Stimulated activated naive CD8-positive, alpha-beta T cell treated with anti-CD3 and anti-CD28 coated beads, Interleukin-15, amount 100 ng/mL, for 72 hours (primary cell): ENCODE results near the gene ACTN1.
A peak's percentile ranks its signal among the peaks of the same experiment; 100 is the strongest.

Source experiments
- ATAC-seq: fragments of 150-1000 bp; cut with Tn5 transposase; 2 replicates; pipeline ENCODE4 v1.10.0; 2021; ENCODE audit warnings: mild to moderate bottlenecking, moderate library complexity
- DNase-seq, 2 donors: peaks; one replicate each; pipeline ENCODE4 v3.0.0; 2021 to 2022
- H3K27ac Mint-ChIP-seq, 2 donors: one replicate each; pipeline ENCODE4 v1.8.0; 2022; ENCODE audit warnings: mild to moderate bottlenecking in 2 of 2, mixed read lengths in 2 of 2, moderate library complexity in 2 of 2
- H3K27me3 Mint-ChIP-seq: one replicate; pipeline ENCODE4 v1.8.0; 2022; ENCODE audit warnings: mixed read lengths
- H3K4me1 Mint-ChIP-seq: one replicate; pipeline ENCODE4 v1.8.0; 2022; ENCODE audit warnings: mild to moderate bottlenecking, mixed read lengths
- H3K4me3 Mint-ChIP-seq, 2 donors: one replicate each; pipeline ENCODE4 v1.8.0; 2022; ENCODE audit warnings: mild to moderate bottlenecking in 2 of 2, mixed read lengths in 2 of 2, moderate library complexity in 1 of 2
- H3K9me3 Mint-ChIP-seq, 2 donors: one replicate each; pipeline ENCODE4 v1.8.0; 2022; ENCODE audit warnings: mixed read lengths in 2 of 2

ACTN1 gene

GRCh38 chr14:69002069-69002468, 23.0 kb upstream of the ACTN1 start:
- no peaks in the 10 kb centered on the region for H3K27me3 Mint-ChIP-seq
- DNase-seq = no peak
- H3K4me3 Mint-ChIP-seq = no peak overlapping the region
- H3K9me3 Mint-ChIP-seq = no peaks in the 10 kb centered on the region
- ATAC-seq = no peak
- H3K4me1 Mint-ChIP-seq = no peaks in the 10 kb centered on the region
- H3K27ac Mint-ChIP-seq = no peak overlapping the region

- ATAC-seq (no peak), DNase-seq (no peak)
- Mint-ChIP-seq H3K9me3 (no peaks in the 10 kb centered on the region), H3K4me3 (no peak overlapping the region), H3K27me3 (no peaks in the 10 kb centered on the region), H3K27ac (no peak overlapping the region), H3K4me1 (no peaks in the 10 kb centered on the region)
Observed at GRCh38 chr14:69001375-69001774, 22.3 kb upstream of the ACTN1 start.

DNA sequence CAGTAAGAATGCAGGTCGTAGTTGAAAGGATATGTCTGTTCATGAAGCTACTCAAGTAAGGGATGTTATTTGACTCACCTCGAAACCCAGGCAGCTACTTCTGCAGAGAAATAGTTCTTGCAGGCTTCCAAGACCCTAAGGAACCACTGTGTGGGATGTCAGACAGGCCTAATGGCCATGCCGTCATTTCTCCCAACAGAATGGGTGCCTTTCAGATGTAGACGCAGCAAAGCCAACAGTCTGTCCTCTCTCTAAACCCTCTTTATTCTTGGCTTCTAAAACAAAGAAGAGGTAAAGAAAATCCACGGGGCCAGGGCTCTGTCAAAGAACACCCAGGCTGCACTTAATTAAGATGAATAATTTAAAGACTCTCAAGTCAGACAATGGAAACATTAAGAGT, 19.0 kb upstream of the ACTN1 start:
- ATAC-seq = no peak
- Mint-ChIP-seq H3K4me3 (no peak overlapping the region), H3K27me3 (no peaks in the 10 kb centered on the region), H3K27ac (no peak overlapping the region), H3K9me3 (peaks cover 0 to 8% of the 10 kb centered on the region in 2 donors), H3K4me1 (peaks cover 27% of the 10 kb centered on the region)
- DNase-seq = no peak

- H3K9me3 Mint-ChIP-seq = peaks cover 0 to 8% of the 10 kb centered on the region in 2 donors
- no peak overlapping the region for H3K27ac Mint-ChIP-seq
- H3K4me3 Mint-ChIP-seq = peak overlapping the region; percentile 12 to 46
- no peak for ATAC-seq
- no peaks in the 10 kb centered on the region for H3K27me3 Mint-ChIP-seq
- peaks cover 27% of the 10 kb centered on the region for H3K4me1 Mint-ChIP-seq
- DNase-seq = no peak
Observed at GRCh38 chr14:68995731-68996130, 16.6 kb upstream of the ACTN1 start.

GRCh38 chr14:68994056-68994455, 15.0 kb upstream of the ACTN1 start:
- Mint-ChIP-seq H3K4me3 (no peak overlapping the region), H3K9me3 (peaks cover 0 to 8% of the 10 kb centered on the region in 2 donors), H3K27me3 (no peaks in the 10 kb centered on the region), H3K27ac (no peak overlapping the region), H3K4me1 (peaks cover 28% of the 10 kb centered on the region)
- no peak for ATAC-seq
- DNase-seq = no peak

- peak overlapping the region in 1 of 2 donors; percentile 86 for H3K27ac Mint-ChIP-seq
- no peak for ATAC-seq
Observed at GRCh38 chr14:68987653-68988036, 8.5 kb upstream of the ACTN1 start.

DNA sequence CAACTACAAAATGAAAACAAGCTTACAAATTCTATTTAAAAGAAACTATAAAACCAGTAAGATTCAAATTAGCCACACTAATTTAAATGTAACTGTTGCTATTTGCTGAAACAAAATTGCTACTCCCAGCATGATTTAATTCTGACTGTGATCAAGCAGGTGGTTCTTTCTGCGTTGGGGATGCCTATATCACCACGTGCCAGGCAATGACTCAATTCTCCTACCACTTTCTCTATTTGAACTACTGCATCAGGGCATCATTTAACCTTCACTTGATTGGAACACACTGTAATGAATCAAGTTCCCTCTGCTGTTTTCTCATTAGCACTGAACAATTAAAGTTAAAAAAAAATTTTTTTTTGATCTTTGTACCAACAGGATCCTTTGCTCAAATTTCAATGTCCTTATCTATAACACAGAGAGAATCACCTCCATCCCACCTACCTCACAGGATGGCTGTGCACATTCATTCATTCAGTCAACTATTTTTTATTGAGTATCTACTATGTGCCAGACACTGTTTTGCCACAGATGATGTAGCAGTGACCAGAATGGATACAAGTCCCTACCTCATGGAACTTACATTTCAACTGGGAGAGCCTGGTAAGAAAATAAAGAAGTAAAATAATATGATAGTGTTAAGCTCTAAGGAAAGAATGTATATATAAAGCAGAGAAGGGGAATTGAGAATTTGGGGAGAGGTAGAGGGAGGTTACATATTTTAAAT, 8.0 kb upstream of the ACTN1 start:
- DNase-seq (peak in 1 of 2 donors; percentile 48), ATAC-seq (peak; percentile 98)
- Mint-ChIP-seq H3K4me1 (peaks cover 36% of the 10 kb centered on the region), H3K9me3 (no peaks in the 10 kb centered on the region), H3K27ac (peak overlapping the region in 1 of 2 donors; percentile 86), H3K27me3 (no peaks in the 10 kb centered on the region), H3K4me3 (no peak overlapping the region)

More at GRCh38 chr14:68987653-68988036, 8.5 kb upstream of the ACTN1 start:
- peaks cover 36% of the 10 kb centered on the region for H3K4me1 Mint-ChIP-seq
- no peak overlapping the region for H3K4me3 Mint-ChIP-seq
- no peaks in the 10 kb centered on the region for H3K27me3 Mint-ChIP-seq
- H3K9me3 Mint-ChIP-seq = no peaks in the 10 kb centered on the region
- DNase-seq = no peak

DNA sequence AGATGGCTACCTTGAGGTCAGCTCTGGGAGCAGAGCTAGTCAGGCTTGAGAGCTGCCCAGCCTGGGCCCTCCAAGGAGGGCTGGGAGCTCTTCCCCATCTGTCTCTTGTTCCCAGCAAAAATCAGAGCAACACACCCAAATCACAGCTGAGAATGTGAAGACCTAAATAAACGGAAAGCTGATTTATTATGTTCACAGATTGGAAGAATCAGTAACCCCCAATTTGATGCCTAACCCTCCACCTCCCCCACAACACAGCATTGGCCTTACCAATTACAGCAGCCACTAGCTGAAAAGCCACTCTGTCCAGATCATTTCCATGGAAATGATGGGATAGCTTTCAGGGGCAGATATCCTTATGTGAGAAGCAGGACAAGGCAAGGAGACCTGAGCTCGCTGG, 7.1 kb upstream of the ACTN1 start:
- Mint-ChIP-seq H3K4me3 (no peak overlapping the region), H3K27me3 (no peaks in the 10 kb centered on the region), H3K4me1 (peaks cover 43% of the 10 kb centered on the region), H3K9me3 (no peaks in the 10 kb centered on the region), H3K27ac (peak overlapping the region in 1 of 2 donors; percentile 90)
- ATAC-seq (no peak), DNase-seq (no peak)

DNA sequence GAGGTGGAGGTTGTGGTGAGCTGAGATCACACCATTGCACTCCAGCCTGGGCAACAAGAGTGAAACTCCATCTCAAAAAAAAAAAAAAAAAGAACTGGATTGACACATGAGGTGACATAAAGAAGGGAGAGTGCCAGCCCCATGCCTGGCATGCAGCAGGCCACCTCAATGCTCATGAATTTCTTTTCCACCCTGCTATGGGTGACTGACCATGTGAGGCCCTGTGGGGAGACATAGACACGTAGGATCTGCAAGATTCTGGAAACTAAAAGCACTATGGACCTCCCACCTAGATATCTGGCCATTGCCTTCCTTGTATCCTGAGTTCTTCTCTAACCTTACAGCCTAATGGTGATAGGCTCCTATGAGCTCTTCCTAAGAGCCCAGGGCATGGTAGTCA, 5.6 kb upstream of the ACTN1 start:
- peaks cover 55% of the 10 kb centered on the region for H3K4me1 Mint-ChIP-seq
- DNase-seq = no peak
- H3K9me3 Mint-ChIP-seq = no peaks in the 10 kb centered on the region
- no peak overlapping the region for H3K27ac Mint-ChIP-seq
- ATAC-seq = no peak
- no peaks in the 10 kb centered on the region for H3K27me3 Mint-ChIP-seq
- no peak overlapping the region for H3K4me3 Mint-ChIP-seq

DNA sequence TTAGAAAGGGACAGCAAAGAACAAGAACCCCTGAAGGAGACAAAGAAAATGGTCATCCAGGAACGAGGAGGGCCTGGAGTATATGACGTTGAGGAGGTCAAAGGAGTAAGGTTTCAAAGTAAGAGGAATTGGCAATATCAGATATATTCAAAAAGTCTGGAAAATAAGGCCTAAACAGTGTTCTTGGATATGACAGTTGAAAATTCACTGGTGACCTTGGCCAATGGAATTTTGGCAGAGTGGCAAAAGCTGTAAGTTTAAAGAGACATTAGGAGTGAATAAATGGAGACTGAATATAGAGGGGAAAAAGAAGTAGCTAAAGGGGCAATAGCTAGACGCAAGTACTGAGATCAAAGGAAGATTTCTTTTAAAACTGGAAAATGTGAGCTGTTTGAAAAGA, 4.1 kb upstream of the ACTN1 start:
- H3K4me1 Mint-ChIP-seq = peaks cover 45% of the 10 kb centered on the region
- ATAC-seq = no peak
- H3K9me3 Mint-ChIP-seq = no peaks in the 10 kb centered on the region
- no peaks in the 10 kb centered on the region for H3K27me3 Mint-ChIP-seq
- DNase-seq = no peak
- no peak overlapping the region for H3K4me3 Mint-ChIP-seq
- H3K27ac Mint-ChIP-seq = peak overlapping the region in 1 of 2 donors; percentile 1

DNA sequence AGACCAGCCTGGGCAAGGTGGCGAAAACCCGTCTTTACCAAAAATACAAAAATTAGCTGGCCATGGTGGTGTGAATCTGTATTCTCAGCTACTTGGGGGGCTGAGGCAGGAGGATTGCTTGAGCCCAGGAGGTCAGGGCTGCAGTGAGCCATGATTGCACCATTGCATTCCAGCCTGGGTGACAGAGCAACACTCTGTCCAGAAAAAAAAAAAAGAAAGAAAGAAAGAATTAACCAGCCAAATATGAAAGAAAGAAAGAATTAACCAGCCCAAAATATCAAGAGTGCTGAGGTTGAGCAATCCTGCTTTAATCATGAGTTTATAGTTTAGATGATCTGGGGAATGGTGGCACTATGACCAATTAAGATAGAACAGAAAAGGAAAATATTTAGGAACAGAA, 3.5 kb upstream of the ACTN1 start:
- H3K4me1 Mint-ChIP-seq = peaks cover 44% of the 10 kb centered on the region
- ATAC-seq (no peak), DNase-seq (no peak)
- H3K27ac Mint-ChIP-seq = no peak overlapping the region
- H3K27me3 Mint-ChIP-seq = no peaks in the 10 kb centered on the region
- no peak overlapping the region for H3K4me3 Mint-ChIP-seq
- H3K9me3 Mint-ChIP-seq = no peaks in the 10 kb centered on the region

DNA sequence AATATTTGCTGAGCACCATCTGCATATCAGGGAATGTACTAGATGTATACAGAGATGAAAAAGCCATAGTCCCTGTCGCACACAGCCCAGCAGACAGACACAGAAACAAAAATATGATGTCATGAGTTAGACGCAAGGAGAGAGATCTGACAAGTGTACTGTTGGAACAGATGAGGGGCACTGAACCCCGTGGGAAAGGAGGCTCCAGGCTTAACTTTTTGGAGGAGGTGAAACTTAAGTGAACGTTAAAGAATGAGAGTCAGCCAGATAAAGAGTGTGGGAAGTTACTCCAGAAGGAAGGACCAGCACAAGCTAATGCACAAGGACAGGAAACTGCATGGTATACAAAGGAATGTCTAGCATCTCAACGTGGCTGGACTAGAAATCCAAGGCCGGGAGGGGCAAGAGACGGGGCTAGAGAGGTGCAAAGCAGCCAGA, 2.5 kb upstream of the ACTN1 start:
- Mint-ChIP-seq H3K27ac (no peak overlapping the region), H3K4me1 (peaks cover 43% of the 10 kb centered on the region), H3K27me3 (no peaks in the 10 kb centered on the region), H3K9me3 (no peaks in the 10 kb centered on the region), H3K4me3 (no peak overlapping the region)
- ATAC-seq (no peak), DNase-seq (no peak)

GRCh38 chr14:68981139-68981538, 2.0 kb upstream of the ACTN1 start:
- peaks cover 45% of the 10 kb centered on the region for H3K4me1 Mint-ChIP-seq
- no peaks in the 10 kb centered on the region for H3K9me3 Mint-ChIP-seq
- H3K4me3 Mint-ChIP-seq = no peak overlapping the region
- peak; percentile 33 to 72 for DNase-seq
- H3K27me3 Mint-ChIP-seq = no peaks in the 10 kb centered on the region
- H3K27ac Mint-ChIP-seq = no peak overlapping the region
- peak; percentile 67 for ATAC-seq

- peak overlapping the region; percentile 87 to 90 for H3K27ac Mint-ChIP-seq
- ATAC-seq (no peak), DNase-seq (no peak)
- no peaks in the 10 kb centered on the region for H3K27me3 Mint-ChIP-seq
- peaks cover 0 to 1% of the 10 kb centered on the region in 2 donors for H3K9me3 Mint-ChIP-seq
- H3K4me1 Mint-ChIP-seq = peaks cover 54% of the 10 kb centered on the region
- peak overlapping the region; percentile 90 to 97 for H3K4me3 Mint-ChIP-seq
Observed at GRCh38 chr14:68979722-68980451, 785 bp upstream of the ACTN1 start.

DNA sequence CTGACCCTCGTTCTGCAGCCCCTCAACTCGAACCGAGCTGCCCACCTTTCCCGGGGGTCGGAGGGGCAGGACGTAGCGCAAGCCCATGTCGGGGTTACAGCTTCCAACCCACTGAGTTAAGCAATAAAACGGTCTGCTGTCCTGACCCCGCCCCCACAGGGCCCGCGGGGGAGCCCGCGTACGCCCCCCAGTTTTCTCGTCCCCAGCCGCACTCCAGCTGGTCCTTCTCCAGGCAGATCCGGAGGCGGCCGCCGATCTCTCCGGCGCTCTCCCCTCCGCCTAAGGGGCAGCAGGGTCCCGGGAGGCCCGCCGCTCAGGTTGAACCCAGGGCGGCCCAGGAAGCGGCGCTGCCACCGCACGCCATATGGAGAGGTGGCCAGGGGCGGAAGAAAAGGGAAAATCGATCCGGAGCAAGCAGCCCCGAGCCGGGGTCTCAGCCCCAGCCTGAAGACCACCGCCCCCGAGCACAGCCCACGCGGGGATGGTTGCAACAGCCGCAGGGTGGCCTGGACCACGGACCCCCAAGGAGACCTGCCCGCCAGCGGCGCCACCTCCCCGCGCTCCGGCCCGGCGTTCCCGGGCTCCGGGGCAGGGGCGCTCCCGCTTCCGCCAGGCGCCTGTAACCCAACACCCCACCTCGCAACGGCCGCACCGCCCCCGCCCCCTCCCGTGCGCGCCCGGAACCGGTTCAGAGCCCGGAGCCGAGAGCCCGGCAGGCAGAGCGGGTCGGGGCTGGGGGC, 760 bp downstream of the ACTN1 start:
- DNase-seq = peak; percentile 76
- peak overlapping the region; percentile 86 to 91 for H3K27ac Mint-ChIP-seq

More for the DNA sequence above, 760 bp downstream of the ACTN1 start:
- Mint-ChIP-seq H3K4me3 (peak overlapping the region; percentile 90 to 97), H3K27me3 (no peaks in the 10 kb centered on the region), H3K9me3 (peaks cover 7 to 17% of the 10 kb centered on the region in 2 donors), H3K4me1 (peaks cover 58% of the 10 kb centered on the region)
- peak; percentile 26 for ATAC-seq
